HL-60 (cell line): ENCODE data around the gene FMN1.

Experiments
- REST ChIP-seq: IDR thresholded peaks from 2 replicates; pipeline ENCODE4 v1.6.1; 2012; ENCODE audit warnings: low read depth; ENCODE audit not compliant: insufficient replicate concordance
- SPI1 ChIP-seq: IDR thresholded peaks from 2 replicates; pipeline ENCODE4 v1.6.1; 2012; ENCODE audit warnings: low read depth, mild to moderate bottlenecking, borderline replicate concordance
- TF ChIP-seq, protein P1 (sequence below): IDR thresholded peaks from one replicate; pipeline ENCODE4 v1.5.1; 2011; ENCODE audit warnings: low read length, control low read depth, inconsistent platforms; ENCODE audit not compliant: insufficient read depth

- TF ChIP-seq, protein P1, sequence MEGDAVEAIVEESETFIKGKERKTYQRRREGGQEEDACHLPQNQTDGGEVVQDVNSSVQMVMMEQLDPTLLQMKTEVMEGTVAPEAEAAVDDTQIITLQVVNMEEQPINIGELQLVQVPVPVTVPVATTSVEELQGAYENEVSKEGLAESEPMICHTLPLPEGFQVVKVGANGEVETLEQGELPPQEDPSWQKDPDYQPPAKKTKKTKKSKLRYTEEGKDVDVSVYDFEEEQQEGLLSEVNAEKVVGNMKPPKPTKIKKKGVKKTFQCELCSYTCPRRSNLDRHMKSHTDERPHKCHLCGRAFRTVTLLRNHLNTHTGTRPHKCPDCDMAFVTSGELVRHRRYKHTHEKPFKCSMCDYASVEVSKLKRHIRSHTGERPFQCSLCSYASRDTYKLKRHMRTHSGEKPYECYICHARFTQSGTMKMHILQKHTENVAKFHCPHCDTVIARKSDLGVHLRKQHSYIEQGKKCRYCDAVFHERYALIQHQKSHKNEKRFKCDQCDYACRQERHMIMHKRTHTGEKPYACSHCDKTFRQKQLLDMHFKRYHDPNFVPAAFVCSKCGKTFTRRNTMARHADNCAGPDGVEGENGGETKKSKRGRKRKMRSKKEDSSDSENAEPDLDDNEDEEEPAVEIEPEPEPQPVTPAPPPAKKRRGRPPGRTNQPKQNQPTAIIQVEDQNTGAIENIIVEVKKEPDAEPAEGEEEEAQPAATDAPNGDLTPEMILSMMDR = peak; percentile 11
- no peak for TF ChIP-seq REST
- no peak for TF ChIP-seq SPI1
These were observed 39.5 kb upstream of the FMN1 start for GRCh38 chr15:33234020-33234461.
